GM21381 (cell line): Measurements from ENCODE around the gene SPO11.

ENCODE experiments used
- ATAC-seq: cut with Tn5 transposase; IDR thresholded peaks from one replicate; pipeline ENCODE4 v1.9.1; 2021; ENCODE audit warnings: mild to moderate bottlenecking, moderate library complexity; ENCODE audit not compliant: unreplicated experiment

SPO11 gene

GRCh38 chr20:57329608-57330221 is at the start of gene SPO11:
Gene SPO11, plus strand, starts transcription at chr20:57329803. Its CDS starts 65 bp downstream, at chr20:57329868.
- no peak for ATAC-seq

- ATAC-seq, result no peak
Observed at GRCh38 chr20:57280221-57280620, 49.4 kb upstream of the SPO11 start.

- no peak for ATAC-seq
Observed at GRCh38 chr20:57281900-57282299, 47.7 kb upstream of the SPO11 start.

- ATAC-seq, result no peak
Observed at GRCh38 chr20:57282670-57283361, 46.8 kb upstream of the SPO11 start.

- ATAC-seq, result no peak
Observed at GRCh38 chr20:57283860-57284259, 45.7 kb upstream of the SPO11 start.

GRCh38 chr20:57287007-57287880 is 42.4 kb upstream of the SPO11 start:
- ATAC-seq, result no peak

- ATAC-seq, result no peak
Observed at GRCh38 chr20:57287901-57288300, 41.7 kb upstream of the SPO11 start.

GRCh38 chr20:57288651-57289277 is 40.8 kb upstream of the SPO11 start:
- ATAC-seq, result no peak

GRCh38 chr20:57289391-57290177 is 40.0 kb upstream of the SPO11 start:
- ATAC-seq, result no peak

GRCh38 chr20:57290178-57290484 is 39.5 kb upstream of the SPO11 start:
- ATAC-seq, result no peak

GRCh38 chr20:57291003-57291402 is 38.6 kb upstream of the SPO11 start:
- no peak for ATAC-seq

GRCh38 chr20:57291694-57292093 is 37.9 kb upstream of the SPO11 start:
- no peak for ATAC-seq

GRCh38 chr20:57292611-57293010 is 37.0 kb upstream of the SPO11 start:
- no peak for ATAC-seq

GRCh38 chr20:57293995-57294394 is 35.6 kb upstream of the SPO11 start:
- no peak for ATAC-seq

GRCh38 chr20:57294550-57294949 is 35.1 kb upstream of the SPO11 start:
- no peak for ATAC-seq

GRCh38 chr20:57298457-57298856 is 31.1 kb upstream of the SPO11 start:
- ATAC-seq, result no peak

GRCh38 chr20:57301026-57301425 is 28.6 kb upstream of the SPO11 start:
- no peak for ATAC-seq

- no peak for ATAC-seq
Observed at GRCh38 chr20:57306747-57307146, 22.9 kb upstream of the SPO11 start.

- no peak for ATAC-seq
Observed at GRCh38 chr20:57308451-57309271, 20.9 kb upstream of the SPO11 start.
